Neural cell (in vitro differentiated cells): Measurements from ENCODE around the gene COPZ1.

Source experiments
- CTCF ChIP-seq: fragments of 450-650 bp; IDR thresholded peaks from 2 replicates; pipeline ENCODE4 v1.5.1; 2014; ENCODE audit warnings: antibody characterized with exemption, mild to moderate bottlenecking, moderate library complexity; ENCODE audit not compliant: poor library complexity, severe bottlenecking
- POLR2AphosphoS5 ChIP-seq: IDR thresholded peaks from 2 replicates; pipeline ENCODE4 v1.6.1; 2012
- REST ChIP-seq: IDR thresholded peaks from 2 replicates; pipeline ENCODE4 v1.6.1; 2012; ENCODE audit warnings: borderline replicate concordance

GRCh38 chr12:54277823-54278276 is 47.1 kb upstream of the COPZ1 start:
- TF ChIP-seq CTCF: no peak
- TF ChIP-seq POLR2AphosphoS5: no peak
- TF ChIP-seq REST: no peak
